Testis (tissue), 3 donors: Measurements from ENCODE around the gene ANKRD2. TPM values are rescaled to one million over a fixed set of nuclear protein-coding genes. Genes with fewer than 3 reads are reported as not detected.

Source experiments
- DNase-seq: peaks from one replicate; pipeline ENCODE4 v3.0.0-alpha.2; 2019
- H3K27ac ChIP-seq, 2 donors: fragments of 200-600 bp; sonication (generic); one replicate each; pipeline ENCODE4 v1.5.1; 2019
- H3K27me3 ChIP-seq: fragments of 200-600 bp; sonication (generic); one replicate; pipeline ENCODE4 v1.5.1; 2019
- H3K36me3 ChIP-seq: fragments of 200-600 bp; sonication (generic); one replicate; pipeline ENCODE4 v1.5.1; 2017; ENCODE audit warnings: low read depth; ENCODE audit errors: missing control alignments
- H3K4me1 ChIP-seq: fragments of 200-600 bp; sonication (generic); one replicate; pipeline ENCODE4 v1.5.1; 2019
- H3K4me3 ChIP-seq, 2 donors: fragments of 200-600 bp; sonication (generic); one replicate each; pipeline ENCODE4 v1.5.1; 2017 to 2019
- H3K9me3 ChIP-seq: fragments of 200-600 bp; sonication (generic); one replicate; pipeline ENCODE4 v1.5.1; 2017
- CTCF ChIP-seq, 3 experiments: fragments of 450-650 bp in 2 of 3; fragments of 200-600 bp in 1 of 3; sonication (generic) in 1 of 3; IDR thresholded peaks; one replicate each; pipeline ENCODE4 v1.5.1; 2016 to 2019; ENCODE audit warnings: antibody characterized with exemption in 3 of 3, mild to moderate bottlenecking in 2 of 3, moderate library complexity in 1 of 3
- WGBS, 2 donors: methylation state at CpG; one replicate each; pipeline ENCODE4 v1.1.5; 2018; 5-methylcytosine and 5-hydroxymethylcytosine counted together
- intact Hi-C: fragments of 100-400 bp; cut with DNase I; formaldehyde crosslinking; loops from one replicate; pipeline ENCODE4 v1.15.1; 2023; ENCODE audit warnings: low total_unique reads
- polyA plus RNA-seq: library from polyadenylated mRNA; stranded (reverse); fragments of 350-450 nt; fragmentation: Illumina TruSeq; extraction: RNeasy Lipid Tissue Mini Kit (QIAGEN cat#74804); gene quantifications from one replicate; pipeline ENCODE4 v1.2.3, GENCODE V29; 2014; ENCODE audit warnings: low read depth, low replicate concordance; ENCODE audit not compliant: insufficient read depth
- total RNA-seq, 2 donors: library from RNA; depleted of rRNA; stranded (reverse); fragments of >200 nt; gene quantifications; one replicate each; pipeline ENCODE4 v1.2.3, GENCODE V29; 2016

ANKRD2 gene
- total and polyA plus RNA-seq, 3 donors from 2014 or later, result 0.43 to 3.5 (median 1.9) TPM

- TF ChIP-seq CTCF (IDR thresholded peaks at IDR 0.05), result no peak
- no peaks in the 10 kb centered on the region for H3K36me3 ChIP-seq
- H3K4me3 ChIP-seq, result peak within 1 kb of the TSS; percentile 73 to 77
- H3K4me1 ChIP-seq, result no peaks in the 10 kb centered on the region
- WGBS, 2 donors, result 1 to 3% methylated on average over 50 to 62 of the region's 62 CpGs
- H3K9me3 ChIP-seq, result no peaks in the 10 kb centered on the region
- peak within 1 kb of the TSS in 1 of 2 donors; percentile 69 for H3K27ac ChIP-seq
- DNase-seq, result peak; percentile 96
- intact Hi-C loops, result no loop called here
- no peaks in the 10 kb centered on the region for H3K27me3 ChIP-seq
Measured at GRCh38 chr10:97632949-97633884, 60.6 kb downstream of the ANKRD2 start, which contains the start of gene MORN4. TSS of gene MORN4 (minus strand) at chr10:97633500. CDS start at chr10:97619653, 13,847 bp downstream.

Other genes starting within 250 kb of the ANKRD2 start
- gene FRAT2, start 238.1 kb upstream of the ANKRD2 start, total RNA-seq, result 10 to 100 TPM; 35.7 to 37.0 TPM
- 18.8 TPM for gene FRAT2, start 238.1 kb upstream of the ANKRD2 start, polyA plus RNA-seq
- gene RRP12, start 171.4 kb upstream of the ANKRD2 start, total RNA-seq, result 10 to 100 TPM; 53.5 to 54.6 TPM
- gene RRP12, start 171.4 kb upstream of the ANKRD2 start, polyA plus RNA-seq, result 38.1 TPM
- 100 to 1,000 TPM; 244 to 279 TPM for gene PGAM1, start 146.6 kb upstream of the ANKRD2 start, total RNA-seq
- 238 TPM for gene PGAM1, start 146.6 kb upstream of the ANKRD2 start, polyA plus RNA-seq
- gene EXOSC1, start 126.8 kb upstream of the ANKRD2 start, total RNA-seq, result 10 to 100 TPM; 24.5 to 27.9 TPM
- gene EXOSC1, start 126.8 kb upstream of the ANKRD2 start, polyA plus RNA-seq, result 31.4 TPM
- gene ZDHHC16, start 126.6 kb upstream of the ANKRD2 start, total RNA-seq, result 10 to 100 TPM; 42.8 to 58.0 TPM
- gene ZDHHC16, start 126.6 kb upstream of the ANKRD2 start, polyA plus RNA-seq, result 40.5 TPM
- gene MMS19, start 74.4 kb upstream of the ANKRD2 start, total RNA-seq, result 100 to 1,000 TPM; 206 to 253 TPM
- 109 TPM for gene MMS19, start 74.4 kb upstream of the ANKRD2 start, polyA plus RNA-seq
- gene UBTD1, start 73.9 kb upstream of the ANKRD2 start, total RNA-seq, result 100 to 1,000 TPM; 111 to 143 TPM
- 74.1 TPM for gene UBTD1, start 73.9 kb upstream of the ANKRD2 start, polyA plus RNA-seq
- gene HOGA1, start 11.6 kb downstream of the ANKRD2 start, total RNA-seq, result under 1 TPM; 0.25 to 0.55 TPM
- gene HOGA1, start 11.6 kb downstream of the ANKRD2 start, polyA plus RNA-seq, result 1.5 TPM
- gene C10orf62, start 16.9 kb downstream of the ANKRD2 start, total RNA-seq, result 100 to 1,000 TPM; 108 to 373 TPM
- gene C10orf62, start 16.9 kb downstream of the ANKRD2 start, polyA plus RNA-seq, result 304 TPM
- 1 to 10 TPM; 7.1 to 7.5 TPM for gene MORN4, start 60.7 kb downstream of the ANKRD2 start, total RNA-seq
- 23.3 TPM for gene MORN4, start 60.7 kb downstream of the ANKRD2 start, polyA plus RNA-seq
- gene PI4K2A, start 67.9 kb downstream of the ANKRD2 start, total RNA-seq, result 10 to 100 TPM; 27.4 to 31.0 TPM
- gene PI4K2A, start 67.9 kb downstream of the ANKRD2 start, polyA plus RNA-seq, result 24.2 TPM
- gene AVPI1, start 114.5 kb downstream of the ANKRD2 start, total RNA-seq, result 10 to 100 TPM; 23.0 to 28.3 TPM
- gene AVPI1, start 114.5 kb downstream of the ANKRD2 start, polyA plus RNA-seq, result 26.4 TPM
- 10 to 100 TPM in 1 of 2 donors, 1 to 10 TPM in 1; 8.7 to 13.6 TPM for gene MARVELD1, start 141.0 kb downstream of the ANKRD2 start, total RNA-seq
- 21.9 TPM for gene MARVELD1, start 141.0 kb downstream of the ANKRD2 start, polyA plus RNA-seq
- gene ZFYVE27, start 164.3 kb downstream of the ANKRD2 start, total RNA-seq, result 10 to 100 TPM; 64.8 to 66.4 TPM
- 38.4 TPM for gene ZFYVE27, start 164.3 kb downstream of the ANKRD2 start, polyA plus RNA-seq
- gene SFRP5, start 199.2 kb downstream of the ANKRD2 start, total RNA-seq, result 1 to 10 TPM in 1 of 2 donors, under 1 TPM in 1; 0.99 to 2.0 TPM
- 1.2 TPM for gene SFRP5, start 199.2 kb downstream of the ANKRD2 start, polyA plus RNA-seq